ENCODE measurements around the gene ULK2.

DNA sequence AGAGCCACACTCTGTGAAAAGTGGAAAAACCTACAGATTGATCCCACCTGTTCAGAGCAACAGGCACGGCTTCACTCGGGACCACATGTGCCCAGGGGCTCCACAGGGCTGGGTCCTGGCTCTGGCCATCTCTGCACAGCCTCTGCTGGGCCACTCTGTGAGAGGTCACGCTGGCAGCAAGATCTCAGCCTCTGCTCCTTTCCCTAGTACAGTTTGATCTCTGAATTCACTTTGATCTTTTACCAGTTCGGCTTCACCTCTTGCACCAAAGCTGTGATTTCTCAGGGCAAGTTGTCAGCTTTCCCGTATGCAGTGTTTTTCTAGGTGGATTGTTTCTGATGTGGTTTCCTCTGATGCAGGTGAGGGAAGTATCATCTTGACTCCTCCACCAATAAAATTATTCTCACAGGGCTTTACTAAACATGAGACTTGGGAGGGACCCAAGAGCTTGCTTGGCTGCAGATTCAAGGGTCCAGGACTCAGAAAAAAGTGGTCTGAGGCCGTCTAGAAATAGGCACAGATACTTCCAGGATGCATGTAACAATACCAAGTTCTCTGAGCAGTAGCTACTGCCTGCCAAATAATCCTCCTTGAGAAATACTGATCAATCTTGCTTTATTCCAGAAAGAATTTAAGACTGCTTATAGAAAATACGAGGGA, 95.6 kb downstream of the ULK2 start:
- no peak for TF ChIP-seq POLR2AphosphoS5 (IDR thresholded peaks at IDR 0.05)
- no peak for TF ChIP-seq POLR2A (IDR thresholded peaks at IDR 0.05)
- TF ChIP-seq, protein P1, sequence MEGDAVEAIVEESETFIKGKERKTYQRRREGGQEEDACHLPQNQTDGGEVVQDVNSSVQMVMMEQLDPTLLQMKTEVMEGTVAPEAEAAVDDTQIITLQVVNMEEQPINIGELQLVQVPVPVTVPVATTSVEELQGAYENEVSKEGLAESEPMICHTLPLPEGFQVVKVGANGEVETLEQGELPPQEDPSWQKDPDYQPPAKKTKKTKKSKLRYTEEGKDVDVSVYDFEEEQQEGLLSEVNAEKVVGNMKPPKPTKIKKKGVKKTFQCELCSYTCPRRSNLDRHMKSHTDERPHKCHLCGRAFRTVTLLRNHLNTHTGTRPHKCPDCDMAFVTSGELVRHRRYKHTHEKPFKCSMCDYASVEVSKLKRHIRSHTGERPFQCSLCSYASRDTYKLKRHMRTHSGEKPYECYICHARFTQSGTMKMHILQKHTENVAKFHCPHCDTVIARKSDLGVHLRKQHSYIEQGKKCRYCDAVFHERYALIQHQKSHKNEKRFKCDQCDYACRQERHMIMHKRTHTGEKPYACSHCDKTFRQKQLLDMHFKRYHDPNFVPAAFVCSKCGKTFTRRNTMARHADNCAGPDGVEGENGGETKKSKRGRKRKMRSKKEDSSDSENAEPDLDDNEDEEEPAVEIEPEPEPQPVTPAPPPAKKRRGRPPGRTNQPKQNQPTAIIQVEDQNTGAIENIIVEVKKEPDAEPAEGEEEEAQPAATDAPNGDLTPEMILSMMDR (IDR thresholded peaks at IDR 0.05): no peak

All from breast epithelium (tissue), 3 donors.